ENCODE results near the gene ZNF679. TPM values are rescaled to one million over a fixed set of nuclear protein-coding genes. Genes with fewer than 3 reads are reported as not detected.
A peak's percentile ranks its signal among the peaks of the same experiment; 100 is the strongest.
"Not testable (repeated sequence)": the region's sequence is repeated elsewhere in the genome, so short reads cannot be mapped to it uniquely, and the experiment has no call there.

ZNF679 gene
- total RNA-seq, result not detected

GRCh38 chr7:64228174-64228573 lies at the start of gene ZNF679:
TSS of gene ZNF679 (plus strand) at chr7:64228474. CDS start at chr7:64249118, 20,644 bp downstream.
- H3K9me3 ChIP-seq; H3K4me3 ChIP-seq; DNase-seq; H3K27ac ChIP-seq; H3K9ac ChIP-seq (ENCODE audit: low read depth in 2 of 2, low read length in 2 of 2); intact Hi-C loops (cut with DNase I); H3K27me3 ChIP-seq; H3K4me1 ChIP-seq; H3K36me3 ChIP-seq: not testable (repeated sequence)

- Histone ChIP-seq H3K4me1 (no peaks in the 10 kb centered on the region), H3K36me3 (no peaks in the 10 kb centered on the region), H3K4me3 (no peak overlapping the region), H3K9me3 (no peaks in the 10 kb centered on the region), H3K27ac (no peak overlapping the region), H3K9ac (ENCODE audit: low read depth in 2 of 2, low read length in 2 of 2) (no peak overlapping the region), H3K27me3 (no peaks in the 10 kb centered on the region)
- intact Hi-C loops (cut with DNase I), result loop anchor here (5.0 kb wide), 1 partner anchor 436 kb away; no protein-coding TSS in a partner anchor
- DNase-seq, result no peak
- no peak for TF ChIP-seq CTCF (IDR thresholded peaks at IDR 0.05)
These were observed 47.3 kb upstream of the ZNF679 start for GRCh38 chr7:64180989-64181388.

GRCh38 chr7:64181586-64181985 lies 46.7 kb upstream of the ZNF679 start:
- Histone ChIP-seq H3K4me1 (no peaks in the 10 kb centered on the region), H3K27ac (no peak overlapping the region), H3K9me3 (no peaks in the 10 kb centered on the region), H3K4me3 (no peak overlapping the region), H3K36me3 (no peaks in the 10 kb centered on the region), H3K27me3 (no peaks in the 10 kb centered on the region), H3K9ac (ENCODE audit: low read depth in 2 of 2, low read length in 2 of 2) (no peak overlapping the region)
- no peak for DNase-seq
- TF ChIP-seq CTCF (IDR thresholded peaks at IDR 0.05), result no peak
- intact Hi-C loops (cut with DNase I), result loop anchor here (5.0 kb wide), 1 partner anchor 436 kb away; no protein-coding TSS in a partner anchor

- Histone ChIP-seq H3K9ac (ENCODE audit: low read depth in 2 of 2, low read length in 2 of 2) (no peak overlapping the region), H3K4me1 (no peaks in the 10 kb centered on the region), H3K27me3 (no peaks in the 10 kb centered on the region), H3K4me3 (no peak overlapping the region), H3K36me3 (no peaks in the 10 kb centered on the region), H3K27ac (no peak overlapping the region), H3K9me3 (no peaks in the 10 kb centered on the region)
- intact Hi-C loops (cut with DNase I), result loop anchor here (5.0 kb wide), 1 partner anchor 435 kb away; no protein-coding TSS in a partner anchor
- no peak for DNase-seq
- no peak for TF ChIP-seq CTCF (IDR thresholded peaks at IDR 0.05)
These were observed 46.1 kb upstream of the ZNF679 start for GRCh38 chr7:64182036-64182790.

- Histone ChIP-seq H3K4me1 (no peaks in the 10 kb centered on the region), H3K27me3 (no peaks in the 10 kb centered on the region), H3K9me3 (no peaks in the 10 kb centered on the region), H3K9ac (ENCODE audit: low read depth in 2 of 2, low read length in 2 of 2) (no peak overlapping the region), H3K4me3 (no peak overlapping the region), H3K36me3 (no peaks in the 10 kb centered on the region), H3K27ac (no peak overlapping the region)
- peak; percentile 25 for TF ChIP-seq CTCF (IDR thresholded peaks at IDR 0.05)
- intact Hi-C loops (cut with DNase I), result loop anchor here (5.0 kb wide), 1 partner anchor 434 kb away; no protein-coding TSS in a partner anchor
- DNase-seq, result no peak
These were observed 45.0 kb upstream of the ZNF679 start for GRCh38 chr7:64183126-64183742.
